SH-SY5Y (cell line): ENCODE measurements around the gene METAP2.

ENCODE experiments used
- GATA2 ChIP-seq: IDR thresholded peaks from 2 replicates; pipeline ENCODE4 v1.6.1; 2011; ENCODE audit warnings: mild to moderate bottlenecking, low read depth, low read length
- GATA3 ChIP-seq: IDR thresholded peaks from 2 replicates; pipeline ENCODE4 v1.6.1; 2011; ENCODE audit warnings: low read depth, mild to moderate bottlenecking, low read length, moderate library complexity

The METAP2 gene

GRCh38 chr12:95551913-95552516 is 78.1 kb downstream of the METAP2 start:
- no peak for TF ChIP-seq GATA2
- TF ChIP-seq GATA3: no peak

- TF ChIP-seq GATA3 (no peak), GATA2 (no peak)
Measured at GRCh38 chr12:95553197-95553943, 79.4 kb downstream of the METAP2 start.

- TF ChIP-seq GATA3 (no peak), GATA2 (no peak)
Measured at GRCh38 chr12:95554532-95555071, 80.7 kb downstream of the METAP2 start.

GRCh38 chr12:95557625-95558024 is 83.7 kb downstream of the METAP2 start:
- TF ChIP-seq GATA3 (no peak), GATA2 (no peak)
